ENCODE measurements around the gene TECTA.

The TECTA gene

DNA sequence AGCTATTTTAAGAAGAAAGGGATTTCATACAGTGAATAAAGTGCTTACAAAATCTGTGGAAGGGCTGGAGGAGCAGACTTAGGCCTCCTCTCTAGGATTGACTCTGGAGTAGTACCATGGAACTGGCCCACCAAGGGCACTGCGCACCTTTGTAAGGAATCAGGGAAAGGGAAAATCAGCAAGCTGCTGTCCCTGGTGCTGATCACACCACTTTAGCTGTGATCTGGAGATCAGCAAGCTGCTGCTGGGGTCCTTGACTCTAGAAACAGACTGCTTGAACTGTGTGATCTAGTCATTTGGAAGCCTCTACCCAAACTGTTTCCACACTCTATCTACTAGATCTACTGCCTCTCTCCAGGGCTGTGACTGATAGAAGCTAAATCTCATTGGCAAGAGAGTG, 18.4 kb upstream of the TECTA start:
- Histone ChIP-seq H3K9ac (ENCODE audit: insufficient read length) (no peak overlapping the region), H3K4me3 (no peak overlapping the region), H3K27ac (no peak overlapping the region), H3K9me3 (ENCODE audit: low read depth, low read length) (no peaks in the 10 kb centered on the region), H3K36me3 (ENCODE audit: insufficient read depth, low read length) (peaks cover 11% of the 10 kb centered on the region; the same call in 1 of the 2 replicates)
- DNase-seq (ENCODE audit: low read depth, low spot score): no peak
- TF ChIP-seq POLR2AphosphoS5 (IDR thresholded peaks at IDR 0.05; ENCODE audit: borderline replicate concordance, low read depth, low read length): no peak
- no peak for TF ChIP-seq FOXP2 (optimal IDR thresholded peaks at IDR 0.05; ENCODE audit: control extremely low read depth, extremely low read length, insufficient read depth)
- no peak for TF ChIP-seq EZH2 (IDR thresholded peaks at IDR 0.05)

DNA sequence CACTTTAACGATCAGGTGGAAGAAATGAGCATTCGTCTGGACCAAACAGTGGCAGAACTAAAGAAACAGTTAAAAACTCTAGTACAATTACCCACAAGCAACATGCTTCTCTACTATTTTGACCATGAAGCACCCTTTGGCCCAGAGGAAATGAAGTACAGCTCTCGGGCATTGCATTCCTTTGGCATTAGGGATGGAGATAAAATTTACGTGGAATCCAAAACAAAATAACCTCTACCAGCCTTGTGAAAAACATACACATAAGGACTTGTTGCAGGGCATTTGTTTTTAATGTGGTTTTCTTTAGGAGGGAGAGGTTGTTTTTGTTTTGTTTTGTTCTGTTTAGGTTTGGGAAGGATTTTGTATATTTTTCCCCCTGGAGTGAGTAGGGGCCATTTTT, 14.2 kb upstream of the TECTA start:
- TF ChIP-seq POLR2AphosphoS5 (IDR thresholded peaks at IDR 0.05; ENCODE audit: borderline replicate concordance, low read depth, low read length) (no peak), FOXP2 (optimal IDR thresholded peaks at IDR 0.05; ENCODE audit: control extremely low read depth, extremely low read length, insufficient read depth) (no peak), EZH2 (IDR thresholded peaks at IDR 0.05) (no peak)
- Histone ChIP-seq H3K9ac (ENCODE audit: insufficient read length) (no peak overlapping the region), H3K4me3 (no peak overlapping the region), H3K9me3 (ENCODE audit: low read depth, low read length) (no peaks in the 10 kb centered on the region), H3K27ac (no peak overlapping the region), H3K36me3 (ENCODE audit: insufficient read depth, low read length) (peaks cover 11% of the 10 kb centered on the region; the same call in 1 of the 2 replicates)
- no peak for DNase-seq (ENCODE audit: low read depth, low spot score)

DNA sequence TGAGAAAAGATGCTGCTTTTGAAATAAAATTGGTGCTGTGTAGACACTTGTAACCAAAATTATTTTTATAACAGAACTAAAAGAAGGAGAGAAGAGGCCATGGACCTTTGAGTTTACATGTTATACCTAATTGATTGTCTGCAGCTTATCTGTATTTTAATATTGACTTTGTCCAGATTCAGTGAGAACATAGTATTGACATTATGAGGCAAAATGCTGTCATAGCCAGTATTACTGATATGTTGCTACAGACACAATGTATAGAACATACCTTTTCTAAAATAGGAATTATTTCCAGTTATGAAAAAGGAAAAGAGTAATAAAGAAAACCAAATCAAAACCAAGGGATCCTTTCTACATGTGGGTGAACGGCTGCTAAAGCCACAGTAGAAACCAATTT, 11.5 kb upstream of the TECTA start:
- Histone ChIP-seq H3K36me3 (ENCODE audit: insufficient read depth, low read length) (peaks cover 11% of the 10 kb centered on the region; the same call in 1 of the 2 replicates), H3K27ac (no peak overlapping the region), H3K9ac (ENCODE audit: insufficient read length) (no peak overlapping the region), H3K4me3 (no peak overlapping the region), H3K9me3 (ENCODE audit: low read depth, low read length) (no peaks in the 10 kb centered on the region)
- no peak for DNase-seq (ENCODE audit: low read depth, low spot score)
- TF ChIP-seq FOXP2 (optimal IDR thresholded peaks at IDR 0.05; ENCODE audit: control extremely low read depth, extremely low read length, insufficient read depth) (no peak), POLR2AphosphoS5 (IDR thresholded peaks at IDR 0.05; ENCODE audit: borderline replicate concordance, low read depth, low read length) (no peak), EZH2 (IDR thresholded peaks at IDR 0.05) (no peak)

DNA sequence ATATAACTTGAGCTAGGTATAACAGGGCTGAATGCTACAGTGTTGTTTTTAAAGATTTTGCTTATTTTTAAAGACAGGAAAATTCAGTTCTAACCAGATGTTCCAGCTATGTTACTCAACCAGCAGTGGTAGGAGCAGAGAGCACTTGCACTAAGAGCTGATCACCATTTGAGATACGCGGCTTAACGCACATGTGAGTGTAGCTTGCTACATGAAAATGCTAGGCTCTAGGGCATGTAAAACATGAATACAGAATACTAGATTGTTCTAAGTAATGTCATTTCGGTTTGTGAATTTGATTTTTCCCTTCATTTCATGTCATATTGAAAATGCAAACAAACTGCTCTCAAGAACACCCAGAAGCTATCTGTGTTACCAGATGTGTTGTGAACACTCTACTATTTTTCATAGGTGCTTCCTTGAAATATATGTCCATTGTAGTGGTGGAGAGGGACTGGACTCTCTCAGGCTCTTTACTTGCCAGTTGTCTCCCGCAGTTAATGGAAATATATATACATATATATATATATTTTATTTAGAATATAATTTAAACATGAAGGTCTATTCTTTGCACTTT, 10.8 kb upstream of the TECTA start:
- H3K9ac ChIP-seq (ENCODE audit: insufficient read length): no peak overlapping the region
- H3K9me3 ChIP-seq (ENCODE audit: low read depth, low read length): no peaks in the 10 kb centered on the region
- no peak for DNase-seq (ENCODE audit: low read depth, low spot score)
- no peak for TF ChIP-seq POLR2AphosphoS5 (IDR thresholded peaks at IDR 0.05; ENCODE audit: borderline replicate concordance, low read depth, low read length)
- H3K4me3 ChIP-seq: no peak overlapping the region
- H3K36me3 ChIP-seq (ENCODE audit: insufficient read depth, low read length): peaks cover 11% of the 10 kb centered on the region; the same call in 1 of the 2 replicates
- no peak overlapping the region for H3K27ac ChIP-seq

DNA sequence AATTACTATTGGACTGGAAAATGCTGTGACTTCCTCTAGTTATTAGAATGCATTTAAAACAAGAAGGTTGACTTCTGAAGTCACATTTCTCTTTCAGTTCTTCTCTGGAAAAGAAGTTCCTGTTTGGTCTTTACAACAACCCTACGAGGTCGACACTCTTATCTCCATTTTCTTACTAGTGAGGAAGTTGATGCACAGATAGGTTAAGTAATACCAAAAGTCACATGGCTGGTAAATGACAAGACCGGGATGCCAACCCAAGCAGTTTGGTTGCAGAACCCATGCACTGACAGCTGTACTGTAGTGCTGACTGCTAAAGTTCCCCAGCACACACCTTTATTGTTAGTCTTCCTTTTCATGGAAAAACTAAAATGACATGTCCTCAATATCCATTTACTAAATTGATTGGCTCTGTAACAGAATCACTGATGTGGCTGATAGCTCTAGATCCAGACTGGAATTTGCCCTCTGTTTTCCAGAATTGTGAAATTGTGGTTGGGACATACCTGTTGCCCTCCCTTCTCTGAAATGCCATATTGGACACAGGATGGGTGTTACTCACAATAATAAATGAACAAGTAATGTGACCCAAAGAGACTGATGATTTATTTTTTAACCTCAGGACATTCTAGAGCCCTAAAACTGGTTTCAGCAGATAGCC, 9.4 kb upstream of the TECTA start:
- TF ChIP-seq EZH2 (IDR thresholded peaks at IDR 0.05): no peak
- TF ChIP-seq FOXP2 (optimal IDR thresholded peaks at IDR 0.05; ENCODE audit: control extremely low read depth, extremely low read length, insufficient read depth): no peak
- TF ChIP-seq POLR2AphosphoS5 (IDR thresholded peaks at IDR 0.05; ENCODE audit: borderline replicate concordance, low read depth, low read length): no peak
- DNase-seq (ENCODE audit: low read depth, low spot score): no peak
- no peaks in the 10 kb centered on the region for H3K9me3 ChIP-seq (ENCODE audit: low read depth, low read length)
- no peak overlapping the region for H3K4me3 ChIP-seq
- peaks cover 11% of the 10 kb centered on the region; the same call in 1 of the 2 replicates for H3K36me3 ChIP-seq (ENCODE audit: insufficient read depth, low read length)
- no peak overlapping the region for H3K9ac ChIP-seq (ENCODE audit: insufficient read length)
- H3K27ac ChIP-seq: no peak overlapping the region

DNA sequence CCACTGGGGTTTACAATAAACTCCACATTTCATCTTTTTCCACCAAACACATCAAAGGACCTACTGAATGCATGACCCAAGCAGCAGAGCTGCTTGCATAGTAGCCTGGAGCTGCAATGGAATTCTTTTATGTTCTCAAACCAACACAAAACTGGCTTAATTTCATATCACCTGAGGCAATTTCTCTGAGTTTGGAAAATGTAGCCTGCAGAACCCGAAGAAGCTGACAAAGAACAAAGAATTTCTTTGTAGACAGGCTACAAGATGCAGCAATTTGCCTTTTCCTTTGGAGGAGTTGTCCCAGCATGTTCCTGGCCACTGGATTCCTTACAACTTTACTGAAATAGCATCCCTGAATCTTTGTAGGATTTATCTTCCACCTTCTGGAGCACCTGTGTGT, 5.5 kb upstream of the TECTA start:
- TF ChIP-seq FOXP2 (optimal IDR thresholded peaks at IDR 0.05; ENCODE audit: control extremely low read depth, extremely low read length, insufficient read depth) (no peak), EZH2 (IDR thresholded peaks at IDR 0.05) (no peak), POLR2AphosphoS5 (IDR thresholded peaks at IDR 0.05; ENCODE audit: borderline replicate concordance, low read depth, low read length) (no peak)
- H3K4me3 ChIP-seq: no peak overlapping the region
- no peak for DNase-seq (ENCODE audit: low read depth, low spot score)
- H3K27ac ChIP-seq: no peak overlapping the region
- no peaks in the 10 kb centered on the region for H3K9me3 ChIP-seq (ENCODE audit: low read depth, low read length)
- no peak overlapping the region for H3K9ac ChIP-seq (ENCODE audit: insufficient read length)
- no peaks in the 10 kb centered on the region for H3K36me3 ChIP-seq (ENCODE audit: insufficient read depth, low read length)

DNA sequence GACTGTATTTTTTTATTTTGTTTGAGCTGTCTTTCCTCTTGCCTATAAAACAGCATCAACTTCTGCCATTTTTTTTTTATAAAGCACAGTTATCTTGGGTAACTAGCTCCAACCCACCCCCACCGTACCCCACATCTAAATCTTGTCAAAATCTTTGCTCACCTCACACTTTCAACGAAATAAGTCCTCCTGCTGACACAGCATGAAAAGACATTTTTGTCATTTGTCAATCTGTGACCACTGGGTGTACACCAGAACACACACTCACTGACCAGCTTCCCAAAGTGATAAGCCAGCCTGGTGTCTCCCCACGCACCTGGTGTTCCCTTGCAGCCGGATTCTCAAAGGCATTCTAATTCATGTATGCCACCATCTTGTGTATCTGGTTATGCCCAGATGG, 1.7 kb upstream of the TECTA start:
- TF ChIP-seq POLR2AphosphoS5 (IDR thresholded peaks at IDR 0.05; ENCODE audit: borderline replicate concordance, low read depth, low read length): no peak
- TF ChIP-seq EZH2 (IDR thresholded peaks at IDR 0.05): no peak
- TF ChIP-seq FOXP2 (optimal IDR thresholded peaks at IDR 0.05; ENCODE audit: control extremely low read depth, extremely low read length, insufficient read depth): no peak
- H3K9ac ChIP-seq (ENCODE audit: insufficient read length): no peak overlapping the region
- DNase-seq (ENCODE audit: low read depth, low spot score): no peak
- no peaks in the 10 kb centered on the region for H3K9me3 ChIP-seq (ENCODE audit: low read depth, low read length)
- H3K36me3 ChIP-seq (ENCODE audit: insufficient read depth, low read length): no peaks in the 10 kb centered on the region
- H3K4me3 ChIP-seq: no peak overlapping the region
- no peak overlapping the region for H3K27ac ChIP-seq

DNA sequence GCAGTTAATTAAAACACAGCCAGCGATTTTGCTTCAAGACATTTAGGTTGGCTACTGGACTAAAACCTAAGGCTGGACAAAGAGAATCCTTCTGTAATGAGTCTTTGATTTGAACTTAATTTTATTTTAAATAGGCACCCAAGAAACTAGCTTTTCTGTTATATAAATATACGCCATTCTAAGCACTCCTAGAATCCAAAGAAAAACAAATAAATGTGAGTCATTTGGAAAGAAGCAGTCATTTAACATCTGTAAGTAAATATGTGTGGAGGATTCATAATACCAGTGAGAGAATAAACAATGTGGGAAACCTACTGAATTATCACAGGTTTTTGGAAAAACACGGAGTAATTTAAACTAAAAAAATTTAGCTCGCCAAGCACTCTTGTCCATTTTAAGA, 1.2 kb upstream of the TECTA start:
- TF ChIP-seq FOXP2 (optimal IDR thresholded peaks at IDR 0.05; ENCODE audit: control extremely low read depth, extremely low read length, insufficient read depth): no peak
- no peak for TF ChIP-seq POLR2AphosphoS5 (IDR thresholded peaks at IDR 0.05; ENCODE audit: borderline replicate concordance, low read depth, low read length)
- no peak for TF ChIP-seq EZH2 (IDR thresholded peaks at IDR 0.05)
- H3K27ac ChIP-seq: no peak overlapping the region
- H3K9ac ChIP-seq (ENCODE audit: insufficient read length): no peak overlapping the region

More for the DNA sequence above, 1.2 kb upstream of the TECTA start:
- H3K4me3 ChIP-seq: no peak overlapping the region
- no peaks in the 10 kb centered on the region for H3K9me3 ChIP-seq (ENCODE audit: low read depth, low read length)
- DNase-seq (ENCODE audit: low read depth, low spot score): no peak
- H3K36me3 ChIP-seq (ENCODE audit: insufficient read depth, low read length): no peaks in the 10 kb centered on the region

Data from SK-N-MC (cell line).